H1 (cell line): ENCODE data around the gene SPAG16.

Source experiments
- CBX8 ChIP-seq: fragments of 300-800, 300-1000 bp; sonication (generic); IDR thresholded peaks from 2 replicates; pipeline ENCODE4 v1.7.1; 2016; ENCODE audit warnings: low read depth, low read length, borderline replicate concordance
- CTCF ChIP-seq, 3 experiments: IDR thresholded peaks; 1 replicate in 2 of 3; 2 replicates in 1 of 3; pipeline versions ENCODE4 v1.5.1 to v1.6.1; 2011; ENCODE audit warnings: low read length in 3 of 3, mild to moderate bottlenecking in 3 of 3, inconsistent platforms in 2 of 3, low read depth in 1 of 3, moderate library complexity in 1 of 3; ENCODE audit not compliant: insufficient read depth in 1 of 3; ENCODE audit errors: control extremely low read depth in 1 of 3
- GABPA ChIP-seq: IDR thresholded peaks from 2 replicates; pipeline ENCODE4 v1.6.1; 2011; ENCODE audit warnings: mild to moderate bottlenecking, low read length, moderate library complexity, borderline replicate concordance; ENCODE audit not compliant: insufficient read depth
- HDAC6 ChIP-seq: IDR thresholded peaks from one replicate; pipeline ENCODE4 v1.7.1; 2012; ENCODE audit warnings: low read depth, mild to moderate bottlenecking, inconsistent platforms, low read length, moderate library complexity
- KDM1A ChIP-seq: fragments of 200-600, 300-600 bp; sonication (generic); IDR thresholded peaks from 2 replicates; pipeline ENCODE4 v1.7.1; 2016; ENCODE audit warnings: mild to moderate bottlenecking, low read length, borderline replicate concordance
- POLR2A ChIP-seq, 2 experiments: IDR thresholded peaks; 1 replicate in 1 of 2; 2 replicates in 1 of 2; pipeline ENCODE4 v1.6.1; 2011; ENCODE audit warnings: low read depth in 2 of 2, low read length in 2 of 2, mild to moderate bottlenecking in 2 of 2; ENCODE audit errors: control extremely low read depth in 1 of 2
- RFX5 ChIP-seq: IDR thresholded peaks from 2 replicates; pipeline ENCODE4 v1.6.1; 2011; ENCODE audit warnings: low read depth, low read length, improper control_type of control experiment, borderline replicate concordance
- SIX5 ChIP-seq: IDR thresholded peaks from 2 replicates; pipeline ENCODE4 v1.6.1; 2011; ENCODE audit warnings: mild to moderate bottlenecking, low read depth, low read length
- TEAD4 ChIP-seq: IDR thresholded peaks from 2 replicates; pipeline ENCODE4 v1.6.1; 2012; ENCODE audit warnings: low read depth, low read length, inconsistent platforms, mixed read lengths
- YY1 ChIP-seq: IDR thresholded peaks from 2 replicates; pipeline ENCODE4 v1.6.1; 2011; ENCODE audit warnings: low read depth, mild to moderate bottlenecking, low read length

GRCh38 chr2:213848631-213849030 lies 564.4 kb downstream of the SPAG16 start:
- TF ChIP-seq CTCF (IDR thresholded peaks at IDR 0.05; ENCODE audit: control extremely low read depth in 1 of 3, insufficient read depth in 1 of 3, low read depth in 1 of 3, low read length in 3 of 3) (no peak), KDM1A (no peak), GABPA (no peak), TEAD4 (no peak), HDAC6 (no peak), YY1 (no peak), CBX8 (no peak), POLR2A (IDR thresholded peaks at IDR 0.05; ENCODE audit: control extremely low read depth in 1 of 2, low read depth in 2 of 2, low read length in 2 of 2) (no peak), RFX5 (no peak), SIX5 (no peak)
